GM19238 (cell line): ENCODE results near the gene GDF7.

ENCODE experiments used
- DNase-seq: peaks from one replicate; pipeline ENCODE4 v3.0.0; 2011; ENCODE audit warnings: low spot score; ENCODE audit not compliant: insufficient read length

Gene GDF7

GRCh38 chr2:20627712-20628380, 39.1 kb upstream of the GDF7 start:
- DNase-seq = no peak

GRCh38 chr2:20629181-20629580, 37.8 kb upstream of the GDF7 start:
- no peak for DNase-seq

GRCh38 chr2:20629581-20630171, 37.3 kb upstream of the GDF7 start:
- no peak for DNase-seq

- no peak for DNase-seq
Measured at GRCh38 chr2:20630967-20631366, 36.0 kb upstream of the GDF7 start.

- DNase-seq = no peak
Measured at GRCh38 chr2:20631617-20632307, 35.2 kb upstream of the GDF7 start.

- no peak for DNase-seq
Measured at GRCh38 chr2:20632446-20632990, 34.4 kb upstream of the GDF7 start.

GRCh38 chr2:20633001-20633400, 33.9 kb upstream of the GDF7 start:
- DNase-seq = no peak

- no peak for DNase-seq
Measured at GRCh38 chr2:20633794-20634506, 33.0 kb upstream of the GDF7 start.

- DNase-seq = no peak
Measured at GRCh38 chr2:20634507-20635112, 32.3 kb upstream of the GDF7 start.

- DNase-seq = no peak
Measured at GRCh38 chr2:20635113-20635510, 31.8 kb upstream of the GDF7 start.

- peak; percentile 85 for DNase-seq
Measured at GRCh38 chr2:20635675-20636584, 31.0 kb upstream of the GDF7 start.

- DNase-seq = no peak
Measured at GRCh38 chr2:20637147-20637546, 29.8 kb upstream of the GDF7 start.

GRCh38 chr2:20638014-20638413, 28.9 kb upstream of the GDF7 start:
- DNase-seq = no peak

- no peak for DNase-seq
Measured at GRCh38 chr2:20638646-20639430, 28.1 kb upstream of the GDF7 start.

GRCh38 chr2:20640411-20641122, 26.4 kb upstream of the GDF7 start:
- DNase-seq = no peak

- no peak for DNase-seq
Measured at GRCh38 chr2:20641123-20641985, 25.6 kb upstream of the GDF7 start.

- peak; percentile 88 for DNase-seq
Measured at GRCh38 chr2:20642055-20642971, 24.6 kb upstream of the GDF7 start.
